ENCODE measurements around the gene STOM. TPM values are rescaled to one million over a fixed set of nuclear protein-coding genes. Genes with fewer than 3 reads are reported as not detected.

The STOM gene
- total RNA-seq, 1 donor from 2014 or later: 620 TPM

DNA sequence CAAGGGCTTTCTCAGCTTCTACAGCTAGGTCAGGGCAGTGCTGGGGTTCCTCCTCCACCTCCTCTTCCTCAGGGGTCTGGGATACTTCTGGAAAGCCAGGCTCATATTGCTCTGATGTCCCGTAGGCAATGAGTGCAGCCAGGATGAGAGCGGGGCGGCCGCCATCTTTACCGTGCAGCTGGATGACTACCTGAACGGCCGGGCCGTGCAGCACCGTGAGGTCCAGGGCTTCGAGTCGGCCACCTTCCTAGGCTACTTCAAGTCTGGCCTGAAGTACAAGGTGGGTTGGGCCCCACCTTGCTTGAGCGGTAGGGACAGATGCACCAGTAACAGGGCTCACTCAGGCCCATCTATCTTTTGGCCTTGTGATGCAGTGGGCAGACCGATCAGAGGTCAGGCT is 67.3 kb downstream of the STOM start:
- DNase-seq (ENCODE audit: low spot score): no peak

DNA sequence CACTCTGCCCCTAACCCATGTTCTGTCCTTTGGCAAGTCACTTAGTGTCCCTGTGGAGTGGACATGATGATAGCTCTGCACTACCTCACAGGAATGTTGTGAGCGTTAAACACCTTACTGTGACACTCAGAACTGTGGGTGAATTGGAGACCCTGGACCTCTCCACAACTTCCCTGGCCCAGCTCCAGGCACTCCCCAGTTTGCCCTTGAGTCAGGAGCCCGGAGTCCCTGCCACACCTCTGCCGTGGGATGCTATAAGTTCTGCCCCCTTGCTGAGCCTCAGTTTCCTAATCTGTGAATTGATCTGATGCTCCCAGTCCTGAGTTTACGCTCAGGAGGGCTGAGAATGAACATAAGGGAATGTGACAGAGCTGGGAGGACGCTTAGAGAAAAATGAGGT is 67.7 kb downstream of the STOM start:
- no peak for DNase-seq (ENCODE audit: low spot score)

DNA sequence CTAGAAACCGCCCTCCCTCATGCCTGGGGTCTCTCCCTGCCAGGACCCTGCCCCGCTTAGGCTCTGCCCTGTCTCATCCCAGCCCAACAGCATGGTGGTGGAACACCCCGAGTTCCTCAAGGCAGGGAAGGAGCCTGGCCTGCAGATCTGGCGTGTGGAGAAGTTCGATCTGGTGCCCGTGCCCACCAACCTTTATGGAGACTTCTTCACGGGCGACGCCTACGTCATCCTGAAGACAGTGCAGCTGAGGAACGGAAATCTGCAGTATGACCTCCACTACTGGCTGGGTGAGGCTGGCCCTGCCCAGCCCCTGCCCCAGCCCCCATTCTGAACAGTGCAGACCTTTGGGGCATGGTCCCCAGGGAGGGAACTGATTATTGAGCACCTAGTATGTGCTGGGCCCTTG is 68.2 kb downstream of the STOM start:
- DNase-seq (ENCODE audit: low spot score): no peak

DNA sequence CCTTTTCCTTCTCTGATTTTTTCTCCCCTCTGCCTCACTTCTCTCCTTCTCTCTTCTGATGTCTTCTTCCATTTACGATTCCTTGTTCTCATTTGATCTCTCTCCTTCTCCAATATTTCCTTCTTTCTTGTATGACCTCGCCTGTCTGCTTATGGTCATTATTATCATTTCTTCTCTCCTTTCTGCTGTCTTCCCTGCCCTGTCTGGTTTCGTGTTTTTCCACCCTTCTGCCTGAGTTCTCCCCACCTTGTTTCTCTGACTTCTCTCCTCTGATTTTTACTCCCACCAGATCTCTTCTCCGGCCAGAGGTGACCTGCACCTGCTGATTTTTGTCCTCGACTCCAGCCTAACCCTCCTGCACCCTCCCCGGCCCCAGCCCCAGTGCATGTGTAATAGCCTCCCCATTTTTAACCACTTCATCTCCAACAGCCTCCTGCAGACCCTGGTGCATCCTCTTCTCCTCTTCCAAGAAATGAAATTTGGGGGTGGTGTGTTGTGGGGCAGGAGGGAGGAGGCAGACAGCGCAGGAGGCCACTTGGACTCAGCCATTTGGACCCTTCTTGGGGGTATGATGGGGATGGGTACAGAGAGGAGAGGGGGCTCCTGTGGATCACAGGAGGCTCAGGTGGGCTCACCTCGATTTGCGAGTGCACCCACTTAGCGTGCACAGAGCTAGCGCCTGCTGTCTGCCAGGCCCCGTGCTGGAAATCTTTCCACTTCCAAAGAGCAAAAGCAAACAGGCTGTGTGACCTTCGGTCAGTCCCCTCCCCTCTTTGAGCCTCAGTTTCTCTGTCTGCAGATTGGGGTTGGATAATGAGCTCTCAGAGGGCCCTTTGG is 69.5 kb downstream of the STOM start:
- DNase-seq (ENCODE audit: low spot score): peak; percentile 49

DNA sequence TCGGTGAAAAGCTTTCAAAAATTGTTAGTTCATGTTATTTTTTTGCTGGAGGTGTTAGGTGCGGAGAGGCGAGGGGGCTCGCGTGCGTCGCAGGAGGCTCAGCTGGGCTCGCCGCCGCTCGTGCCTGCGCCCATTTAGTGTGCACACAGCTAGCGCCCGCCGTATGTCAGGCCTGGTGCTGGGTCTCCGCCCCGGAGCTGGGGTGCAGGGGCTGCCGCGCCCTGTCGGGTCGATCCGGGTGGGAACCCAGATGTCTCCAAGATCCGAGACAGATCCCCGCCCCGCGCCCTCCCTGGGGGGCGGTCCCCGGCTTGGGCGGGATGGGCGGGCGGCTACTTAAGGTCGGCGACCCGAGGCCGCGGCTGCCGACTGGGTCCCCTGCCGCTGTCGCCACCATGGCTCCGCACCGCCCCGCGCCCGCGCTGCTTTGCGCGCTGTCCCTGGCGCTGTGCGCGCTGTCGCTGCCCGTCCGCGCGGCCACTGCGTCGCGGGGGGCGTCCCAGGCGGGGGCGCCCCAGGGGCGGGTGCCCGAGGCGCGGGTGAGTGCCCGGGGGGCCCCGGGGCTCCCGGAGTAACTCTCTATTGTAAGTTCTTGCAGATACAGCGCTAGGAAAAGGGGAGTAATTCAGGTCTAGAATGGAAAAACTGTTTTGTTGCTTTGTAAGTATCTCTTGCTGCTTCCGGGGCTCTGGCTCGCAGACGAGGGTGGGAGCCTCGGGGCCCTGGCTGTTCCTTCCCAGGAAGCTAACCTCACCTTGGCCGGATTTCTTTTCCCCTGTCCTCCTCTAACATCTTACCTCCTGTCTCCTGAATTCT is 70.4 kb downstream of the STOM start:
- DNase-seq (ENCODE audit: low spot score): peak; percentile 90

DNA sequence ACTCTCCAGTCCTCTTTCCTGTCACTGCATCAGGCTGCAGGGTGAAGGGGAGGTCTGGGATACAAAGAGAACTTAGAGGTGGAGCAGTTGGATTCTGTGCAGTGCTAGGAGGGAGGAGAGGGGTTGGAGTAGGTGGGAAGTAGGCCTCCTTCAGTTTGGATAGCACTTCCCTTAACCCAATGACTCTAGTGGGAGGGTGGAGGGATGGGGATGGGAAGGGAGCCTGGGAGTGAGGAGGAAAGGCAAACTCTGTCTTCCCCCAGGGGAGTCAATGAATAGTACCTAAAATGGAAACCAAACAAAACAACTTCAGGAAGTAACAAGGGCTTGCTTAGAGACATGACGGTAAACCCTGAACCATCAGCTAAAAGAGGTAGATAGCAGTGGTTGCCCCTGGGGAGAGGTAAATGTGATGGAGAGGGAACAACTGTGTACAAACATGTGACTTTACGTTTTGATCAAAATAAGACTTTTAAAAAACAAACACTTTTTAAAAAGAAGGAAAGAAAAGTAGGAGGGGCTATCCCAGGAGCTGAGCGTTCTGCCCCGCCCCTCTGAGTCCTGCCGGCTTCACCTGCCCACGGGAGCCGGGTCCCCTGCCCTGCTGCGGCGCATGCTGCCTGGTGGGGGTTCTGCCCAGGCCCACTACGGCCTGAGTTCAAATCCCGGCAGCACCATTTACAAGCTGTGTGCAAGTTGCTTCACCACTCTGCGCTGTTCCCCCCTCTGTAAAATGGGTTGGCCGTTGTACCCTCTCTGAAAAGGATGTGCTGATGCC is 71.2 kb downstream of the STOM start:
- DNase-seq (ENCODE audit: low spot score): peak; percentile 87

GRCh38 chr9:121298016-121298538 is 72.0 kb downstream of the STOM start:
- peak; percentile 79 for DNase-seq (ENCODE audit: low spot score)

GRCh38 chr9:121297389-121297788 is 72.7 kb downstream of the STOM start:
- no peak for DNase-seq (ENCODE audit: low spot score)

DNA sequence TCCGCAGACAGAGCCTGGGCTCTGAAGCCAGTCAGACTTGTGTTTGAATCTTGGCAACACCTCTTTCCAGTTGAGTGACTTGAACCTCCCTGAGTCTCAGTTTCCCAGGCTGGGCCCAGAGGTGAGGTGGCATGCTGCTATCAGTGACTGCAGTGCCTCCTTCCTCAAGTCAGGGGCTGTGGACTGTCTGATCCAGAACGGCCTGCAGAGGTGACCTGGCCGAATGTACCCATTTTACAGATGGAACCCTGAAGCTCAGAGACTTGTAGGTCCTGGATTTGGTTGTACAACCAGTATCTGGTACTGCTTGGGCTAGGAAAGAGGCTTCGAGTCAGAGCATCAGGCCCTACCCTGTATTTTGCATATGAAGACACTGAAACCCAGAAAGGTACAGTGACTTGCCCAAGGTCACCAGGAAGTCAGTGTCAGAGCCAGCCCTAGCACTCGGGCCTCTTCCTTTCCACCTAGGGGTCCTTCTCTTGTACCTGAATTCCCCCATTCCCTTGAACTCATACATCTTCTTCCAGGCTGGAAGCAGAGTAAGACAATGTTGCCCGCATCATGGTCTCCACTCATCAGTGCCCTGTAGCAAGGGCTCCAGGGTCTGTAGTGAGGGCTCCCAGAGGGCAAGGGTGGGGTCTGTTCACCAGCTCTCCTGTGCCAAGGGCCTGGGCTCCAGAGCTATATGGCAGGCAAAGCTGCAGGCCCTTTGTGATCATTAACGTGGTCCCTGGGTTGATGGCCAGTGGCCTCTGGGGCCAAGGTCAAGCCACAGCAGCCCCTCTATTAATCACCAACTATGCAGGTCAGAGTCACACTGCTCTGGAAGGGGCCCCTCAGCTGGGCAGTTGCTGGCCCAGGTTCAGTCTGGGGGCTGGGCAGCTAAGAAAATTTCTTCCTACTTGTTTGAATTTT is 73.6 kb downstream of the STOM start:
- peak; percentile 82 for DNase-seq (ENCODE audit: low spot score)

GRCh38 chr9:121295662-121296191 is 74.3 kb downstream of the STOM start:
- DNase-seq (ENCODE audit: low spot score): peak; percentile 35

GRCh38 chr9:121294866-121295661 is 75.0 kb downstream of the STOM start:
- DNase-seq (ENCODE audit: low spot score): peak; percentile 83

DNA sequence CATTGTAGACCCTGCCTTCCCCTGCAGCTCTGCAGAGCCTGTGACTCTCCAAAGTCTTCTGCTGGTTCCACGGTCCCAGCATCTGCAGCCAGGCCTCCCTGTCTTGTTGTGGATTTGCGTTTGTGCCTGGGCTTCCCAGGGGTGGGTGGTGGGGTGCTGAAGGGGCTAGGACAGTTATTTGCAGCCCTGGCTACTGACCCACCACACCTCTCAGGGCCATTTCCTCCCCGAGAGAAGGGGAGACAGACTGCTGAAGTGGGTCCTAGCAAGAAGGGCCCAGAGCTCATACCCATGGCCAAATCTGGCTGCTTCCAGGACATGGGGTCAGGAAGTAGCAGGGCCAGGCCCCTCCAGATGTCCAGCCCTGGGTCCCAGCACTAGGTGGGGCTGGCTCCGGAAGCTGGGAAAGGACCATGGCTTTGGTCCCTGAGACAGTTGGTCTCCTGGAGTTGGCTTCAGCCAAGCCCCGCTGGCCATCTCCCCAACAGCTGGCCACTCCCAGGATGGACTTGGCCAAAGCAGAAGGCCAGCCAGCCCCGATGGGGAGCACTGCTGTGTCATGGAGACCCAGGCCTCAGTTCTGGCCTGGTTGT is 75.8 kb downstream of the STOM start:
- DNase-seq (ENCODE audit: low spot score): peak; percentile 81

- peak; percentile 51 for DNase-seq (ENCODE audit: low spot score)
Measured at GRCh38 chr9:121292801-121293241, 77.2 kb downstream of the STOM start.

- no peak for DNase-seq (ENCODE audit: low spot score)
Measured at GRCh38 chr9:121292051-121292450, 78.0 kb downstream of the STOM start.

GRCh38 chr9:121291536-121291935 is 78.5 kb downstream of the STOM start:
- DNase-seq (ENCODE audit: low spot score): peak; percentile 67

- DNase-seq (ENCODE audit: low spot score): no peak
Measured at GRCh38 chr9:121289772-121290370, 80.2 kb downstream of the STOM start.

- DNase-seq (ENCODE audit: low spot score): no peak
Measured at GRCh38 chr9:121289026-121289771, 80.9 kb downstream of the STOM start.
